ENCODE results near the gene KAZN.
"Not testable (repeated sequence)": the region's sequence is repeated elsewhere in the genome, so short reads cannot be mapped to it uniquely, and the experiment has no call there.

The KAZN gene

DNA sequence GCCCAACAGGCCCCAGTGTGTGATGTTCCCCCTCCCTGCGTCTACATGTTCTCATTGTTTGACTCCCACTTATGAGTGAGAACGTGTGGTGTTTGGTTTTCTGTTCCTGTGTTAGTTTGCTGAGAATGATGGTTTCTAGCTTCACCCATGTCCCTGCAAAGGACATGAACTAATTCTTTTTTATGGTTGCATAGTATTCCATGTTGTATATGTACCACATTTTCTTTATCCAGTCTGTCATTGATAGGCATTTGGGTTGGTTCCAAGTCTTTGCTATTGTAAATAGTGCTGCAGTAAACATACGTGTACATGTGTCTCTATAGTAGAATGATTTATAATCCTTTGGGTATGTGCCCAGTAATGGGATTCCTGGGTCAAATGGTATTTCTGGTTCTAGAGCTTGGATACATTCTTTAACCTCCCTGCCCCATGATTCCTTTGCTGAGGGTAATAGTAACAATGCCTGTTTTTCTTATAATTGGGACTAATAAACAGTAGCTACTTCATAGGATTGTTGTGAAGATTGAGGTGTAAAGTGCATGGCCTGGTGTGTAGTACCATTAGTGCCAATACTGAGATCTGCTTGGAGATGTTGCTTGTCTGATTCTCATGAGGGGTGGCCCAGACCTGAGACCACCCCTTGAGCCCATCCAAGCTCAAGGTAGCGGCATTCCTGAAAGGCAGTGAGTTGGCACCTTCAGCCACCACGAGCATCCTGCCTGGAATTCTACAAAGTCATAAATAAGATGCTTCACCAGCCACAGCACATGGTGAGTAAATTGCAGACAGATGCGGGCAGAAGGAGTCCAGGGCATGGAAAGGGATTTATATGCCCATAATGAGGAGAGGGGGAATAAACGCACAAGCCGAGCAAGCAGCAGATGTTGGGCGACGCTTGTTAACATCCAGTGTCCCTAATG lies 365.6 kb downstream of the KAZN start:
- not testable (repeated sequence) for DNase-seq

DNA sequence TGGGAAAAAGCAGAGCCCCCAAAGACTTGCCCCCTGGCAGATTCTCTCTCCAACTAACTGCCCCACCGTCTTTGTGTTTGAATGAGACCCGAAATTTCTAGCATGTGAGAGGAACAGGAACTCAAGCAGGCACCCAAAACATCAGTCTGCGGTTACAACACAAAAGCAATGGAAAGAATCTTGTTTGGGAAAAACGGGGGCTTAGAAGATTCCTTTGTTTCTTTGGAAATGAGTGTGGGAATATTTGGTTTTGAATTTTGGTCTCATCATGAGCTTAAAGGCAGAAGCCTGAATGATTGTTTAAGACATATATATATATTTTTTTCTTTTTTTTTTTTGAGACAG lies 366.2 kb downstream of the KAZN start:
- DNase-seq, result no peak

- no peak for DNase-seq
Measured at GRCh38 chr1:14968251-14968851, 369.9 kb downstream of the KAZN start.

GRCh38 chr1:14969006-14969405 lies 370.5 kb downstream of the KAZN start:
- no peak for DNase-seq

DNA sequence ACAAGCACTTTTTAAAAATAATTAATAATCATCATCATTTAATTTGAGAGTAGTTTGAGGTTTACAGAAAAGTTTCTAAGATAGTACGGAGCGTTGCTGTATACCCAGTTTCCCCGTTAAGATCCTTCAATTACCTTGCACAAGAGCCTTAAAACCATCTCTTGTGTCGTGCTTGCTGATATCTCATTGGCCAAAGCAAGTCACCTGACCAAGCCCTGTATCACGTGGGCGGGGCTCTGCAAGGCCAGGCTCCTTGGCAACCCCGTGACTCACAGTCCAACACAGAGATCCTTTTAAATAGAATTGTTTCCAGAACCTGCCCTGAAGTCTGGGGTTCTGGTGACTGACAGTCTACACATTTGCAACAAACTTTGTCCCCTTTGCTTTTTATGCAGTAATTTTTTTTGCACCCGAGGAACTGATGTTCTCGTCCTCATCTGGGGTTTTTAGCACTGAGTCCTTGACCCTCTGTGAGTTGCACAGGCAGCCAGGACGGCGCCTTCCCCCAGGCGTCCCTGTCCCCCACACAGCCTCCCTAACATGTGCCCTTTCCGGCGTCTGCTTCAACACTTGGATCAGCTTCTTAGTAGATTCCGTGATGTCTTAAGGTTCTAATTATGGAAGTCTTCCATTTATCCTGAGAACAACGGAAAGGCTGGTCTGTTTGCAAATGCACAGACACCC lies 371.8 kb downstream of the KAZN start:
- DNase-seq, result no peak

- DNase-seq, result no peak
Measured at GRCh38 chr1:14970799-14971141, 372.3 kb downstream of the KAZN start.

DNA sequence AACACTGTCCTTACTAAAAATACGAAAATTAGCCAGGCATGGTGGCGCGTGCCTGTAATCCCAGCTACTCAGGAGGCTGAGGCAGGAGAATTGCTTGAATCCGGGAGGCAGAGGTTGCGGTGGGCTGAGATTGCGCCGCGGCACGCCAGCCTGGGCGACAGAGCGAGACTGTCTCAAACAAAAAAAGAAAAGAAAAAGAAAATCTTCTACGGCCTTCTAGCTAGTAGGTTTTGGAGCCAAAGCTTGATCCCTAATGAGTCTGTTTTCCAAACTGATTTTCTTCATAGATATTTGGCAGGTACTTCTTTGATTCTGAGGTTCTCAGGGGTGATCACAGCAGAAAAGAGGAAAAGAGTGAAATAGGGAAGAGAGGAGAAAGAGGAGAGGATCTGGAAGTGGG lies 372.7 kb downstream of the KAZN start:
- DNase-seq, result no peak

- no peak for DNase-seq
Measured at GRCh38 chr1:14972107-14972506, 373.6 kb downstream of the KAZN start.

DNA sequence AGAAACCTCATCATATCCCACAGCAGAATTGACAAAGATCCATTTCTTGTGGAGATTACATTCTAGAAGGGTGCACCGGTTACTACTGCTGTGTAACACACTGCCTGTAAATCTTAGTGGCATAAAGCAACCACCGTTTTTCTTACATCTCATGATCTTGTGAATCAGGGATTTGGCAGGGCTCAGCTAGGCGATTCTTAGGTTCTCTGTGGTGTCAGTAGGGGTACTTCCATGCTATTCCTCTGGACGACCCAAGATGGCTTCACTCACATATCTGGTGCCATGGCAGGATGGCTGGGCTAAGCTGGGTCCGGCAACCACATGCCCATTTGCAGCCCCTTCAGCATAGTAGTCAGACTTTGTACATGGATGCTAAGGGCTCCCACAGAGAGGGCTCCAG lies 375.3 kb downstream of the KAZN start:
- DNase-seq, result no peak

GRCh38 chr1:14974361-14974760 lies 375.9 kb downstream of the KAZN start:
- DNase-seq, result no peak

GRCh38 chr1:14975119-14975518 lies 376.6 kb downstream of the KAZN start:
- DNase-seq, result no peak

- no peak for DNase-seq
Measured at GRCh38 chr1:14976256-14976655, 377.8 kb downstream of the KAZN start.

GRCh38 chr1:14977338-14977931 lies 378.9 kb downstream of the KAZN start:
- no peak for DNase-seq

- no peak for DNase-seq
Measured at GRCh38 chr1:14980621-14981218, 382.2 kb downstream of the KAZN start.

- DNase-seq, result no peak
Measured at GRCh38 chr1:14982029-14982428, 383.5 kb downstream of the KAZN start.

GRCh38 chr1:14983277-14983676 lies 384.8 kb downstream of the KAZN start:
- DNase-seq, result no peak

- DNase-seq, result no peak
Measured at GRCh38 chr1:14986168-14986567, 387.7 kb downstream of the KAZN start.

DNA sequence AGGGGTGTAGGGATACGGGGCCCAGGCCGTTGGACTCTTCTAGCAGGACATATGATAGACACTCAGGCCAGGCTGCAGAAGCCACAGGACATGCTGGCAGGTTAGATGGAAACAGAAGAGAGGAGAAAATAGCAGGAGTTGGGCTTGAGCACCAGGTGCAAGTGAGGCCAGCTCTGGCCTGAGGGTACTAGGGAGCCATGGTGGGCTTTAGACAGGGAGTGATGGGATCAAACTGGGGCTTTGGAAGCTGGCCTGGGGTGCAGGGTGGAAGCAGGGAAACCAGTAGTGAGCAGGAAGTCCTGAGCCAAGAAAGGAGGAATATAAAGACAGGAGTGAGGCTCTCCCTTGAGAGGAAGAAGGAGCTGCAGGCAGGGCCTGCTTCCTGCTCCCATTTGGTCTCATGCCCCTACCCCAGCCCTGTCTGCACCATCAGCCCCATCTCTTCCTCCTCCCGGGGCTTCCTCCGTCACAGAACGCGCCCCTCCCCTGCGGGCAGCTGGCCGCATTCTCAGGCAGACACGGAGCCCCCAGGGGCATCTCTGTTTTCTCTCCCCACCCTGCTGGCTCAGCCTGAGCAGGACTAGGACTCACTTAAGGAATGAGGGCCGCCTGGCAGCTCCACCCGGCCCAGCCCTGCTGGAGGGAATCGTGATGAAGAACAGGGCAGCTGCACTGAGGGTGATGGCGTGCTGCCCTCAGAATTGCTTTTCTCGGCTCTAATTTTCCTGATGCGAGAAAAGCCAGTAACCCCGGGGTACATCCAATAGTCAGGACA lies 389.5 kb downstream of the KAZN start:
- no peak for DNase-seq

DNA sequence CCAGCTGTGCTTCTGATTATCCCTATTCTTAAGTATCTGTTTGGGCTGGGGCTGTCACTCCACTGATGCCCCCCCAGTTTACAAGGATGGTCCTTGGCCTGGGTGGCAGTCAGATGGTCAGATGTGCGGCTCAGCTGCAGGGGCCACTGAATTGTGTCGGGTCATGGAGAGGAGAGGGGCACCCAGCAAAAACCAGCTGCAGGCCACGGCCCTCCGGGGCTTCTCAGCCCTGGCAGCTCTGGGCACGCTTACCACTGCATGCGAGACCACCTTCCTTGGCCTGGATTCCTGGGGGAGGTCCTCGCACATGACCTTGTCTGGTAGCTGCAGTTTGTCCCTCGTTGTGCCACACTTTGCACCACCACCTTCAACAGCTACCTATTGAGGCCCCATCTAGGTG lies 390.2 kb downstream of the KAZN start:
- no peak for DNase-seq

DNA sequence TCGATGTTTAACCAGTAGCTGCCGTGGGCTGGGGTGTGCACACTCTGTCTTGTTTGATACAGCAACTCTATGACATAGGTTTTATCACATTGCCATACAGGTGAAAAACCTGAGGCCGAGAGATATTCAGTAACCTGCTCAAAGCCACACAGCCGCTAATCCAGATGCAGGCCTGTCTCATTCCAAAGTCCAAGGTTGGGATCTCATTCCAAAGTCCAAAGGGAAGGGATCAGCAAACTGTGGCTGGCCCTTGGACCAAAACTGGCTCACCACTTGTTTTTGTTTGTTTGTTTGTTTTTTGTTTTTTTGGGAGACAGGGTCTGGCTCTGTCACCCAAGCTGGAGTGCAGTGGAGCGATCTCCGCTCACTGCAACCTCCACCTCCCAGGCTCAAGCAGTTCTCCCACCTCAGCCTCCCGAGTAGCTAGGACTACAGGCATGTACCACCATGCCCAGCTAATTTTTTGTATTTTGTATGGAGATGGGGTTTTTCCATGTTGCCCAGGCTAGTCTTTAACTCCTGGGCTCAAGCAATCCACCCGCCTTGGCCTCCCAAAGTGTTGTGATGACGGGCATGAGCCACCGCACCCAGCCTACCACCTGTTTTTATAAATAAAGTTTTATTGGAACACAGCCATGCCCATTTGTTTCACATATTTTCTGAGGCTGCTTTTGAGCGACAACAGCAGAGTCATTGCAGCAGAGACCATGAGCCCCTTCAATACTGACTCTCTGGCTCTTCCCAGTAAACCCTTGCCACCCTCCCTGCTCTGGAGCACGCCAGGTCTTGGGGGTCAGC lies 391.6 kb downstream of the KAZN start:
- DNase-seq, result no peak

GRCh38 chr1:14993414-14993813 lies 394.9 kb downstream of the KAZN start:
- no peak for DNase-seq

- DNase-seq, result no peak
Measured at GRCh38 chr1:14994148-14994547, 395.7 kb downstream of the KAZN start.
